HG02870 (cell line): Measurements from ENCODE around the gene SNF8.

Experiments
- ATAC-seq: cut with Tn5 transposase; IDR thresholded peaks from one replicate; pipeline ENCODE4 v1.9.1; 2021; ENCODE audit warnings: mild to moderate bottlenecking, moderate library complexity; ENCODE audit not compliant: unreplicated experiment

SNF8 gene

DNA sequence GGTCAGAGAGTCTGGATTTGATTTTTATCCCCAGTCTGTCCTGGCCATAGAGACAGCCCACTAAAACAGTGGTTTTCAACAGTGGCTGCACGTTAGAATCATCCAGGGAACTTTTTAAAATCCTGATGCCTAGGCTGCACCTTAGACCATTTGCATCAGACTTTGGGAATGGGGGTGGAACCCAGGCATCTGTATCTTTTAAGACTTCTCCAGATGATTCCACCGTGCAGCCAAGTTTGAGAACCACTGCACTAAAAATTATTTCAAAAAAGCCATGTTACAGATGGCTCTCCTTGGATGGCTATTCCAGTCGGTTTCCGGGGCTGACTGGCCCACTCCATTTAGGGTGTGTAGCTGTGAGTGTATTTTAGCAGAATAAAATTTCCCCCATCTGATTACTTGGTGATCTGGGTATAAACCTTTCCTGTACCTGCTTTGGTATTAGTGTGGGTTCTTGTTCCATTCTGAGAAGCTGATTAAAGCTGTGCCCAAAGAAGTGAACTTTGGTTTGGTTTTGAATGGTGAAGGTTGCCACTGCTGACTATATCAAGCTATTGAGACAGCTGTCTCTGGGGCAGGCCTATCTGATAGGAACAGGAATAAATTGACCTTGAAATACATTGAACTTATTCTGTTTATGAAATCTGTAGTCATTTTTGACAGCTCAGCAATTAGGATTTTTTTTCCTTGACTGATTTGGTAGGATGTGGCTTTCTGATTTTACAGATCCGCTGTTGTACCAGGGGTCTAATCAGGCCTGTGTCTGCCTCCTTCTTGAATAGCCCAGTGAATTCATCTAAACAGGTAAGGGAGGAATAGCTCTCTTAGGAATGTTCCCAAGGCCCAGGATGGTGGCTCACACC is 50.8 kb downstream of the SNF8 start:
- ATAC-seq = no peak

- ATAC-seq = no peak
Measured at GRCh38 chr17:48892940-48893645, 51.5 kb downstream of the SNF8 start.

DNA sequence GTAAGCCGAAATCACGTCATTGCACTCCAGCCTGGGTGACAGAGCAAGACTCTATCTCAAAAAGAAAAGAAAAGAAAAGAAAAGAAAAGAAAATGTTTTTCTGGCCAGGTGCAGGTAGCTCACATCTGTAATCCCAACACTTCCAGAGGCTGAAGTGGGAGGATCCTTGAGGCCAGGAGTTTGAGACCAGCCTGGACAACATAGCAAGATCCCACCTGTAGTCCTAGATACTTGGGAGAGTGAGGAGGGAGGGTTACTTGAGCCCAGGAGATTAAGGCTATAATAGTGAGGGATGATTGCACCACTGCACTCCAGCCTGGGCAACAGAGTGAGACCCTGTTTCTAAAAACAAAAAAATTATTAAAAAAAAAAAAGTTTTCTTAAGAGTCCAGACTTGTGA is 54.6 kb downstream of the SNF8 start:
- no peak for ATAC-seq

DNA sequence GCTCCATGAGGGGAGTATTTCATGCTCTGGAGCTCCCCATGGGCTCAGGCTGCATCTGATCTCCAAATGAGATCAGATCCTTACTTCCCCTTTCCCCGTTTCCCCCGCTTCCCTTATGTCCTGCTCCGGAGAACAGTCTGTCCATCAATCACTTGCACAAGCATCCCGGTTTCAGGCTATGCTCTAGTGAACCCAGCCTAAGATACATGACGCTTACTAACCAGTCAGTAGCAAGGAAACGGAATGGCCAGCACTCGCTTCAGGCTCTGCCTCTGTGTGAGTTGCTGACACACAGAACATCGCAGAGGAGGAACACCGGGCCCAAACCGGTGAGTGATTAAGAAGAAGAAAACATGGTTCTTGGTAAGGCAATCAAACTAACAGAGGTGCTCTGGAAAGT is 61.5 kb downstream of the SNF8 start:
- ATAC-seq = no peak

DNA sequence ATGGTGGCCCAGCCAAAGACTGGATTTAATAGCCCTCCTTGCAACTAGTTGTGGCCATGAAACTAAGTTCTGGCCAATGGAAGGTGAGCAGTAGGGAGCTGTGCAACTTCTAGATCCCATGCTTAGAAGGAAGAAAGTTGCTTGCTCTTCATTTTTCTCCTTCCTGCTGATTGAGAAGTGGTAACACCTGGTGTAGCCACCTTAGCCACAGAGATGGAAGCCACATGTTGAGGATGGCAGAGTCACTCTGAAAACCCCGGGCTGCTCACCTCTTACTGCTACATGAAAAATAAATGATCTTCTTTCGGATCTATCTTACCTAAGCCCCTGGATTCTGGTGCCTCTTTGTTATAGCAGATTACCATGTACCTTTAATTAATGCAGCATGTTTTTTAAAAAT is 62.4 kb downstream of the SNF8 start:
- ATAC-seq = no peak
